Mesothelial cell of epicardium (in vitro differentiated cells): Measurements from ENCODE around the gene IL21R. TPM values are rescaled to one million over a fixed set of nuclear protein-coding genes. Genes with fewer than 3 reads are reported as not detected.
"Not testable (repeated sequence)": the region's sequence is repeated elsewhere in the genome, so short reads cannot be mapped to it uniquely, and the experiment has no call there.

Source experiments
- DNase-seq, 2 experiments: peaks; one replicate each; pipeline ENCODE4 v3.0.0; 2021; ENCODE audit warnings: low spot score in 2 of 2; ENCODE audit not compliant: unreplicated experiment in 2 of 2
- H3K27ac Mint-ChIP-seq: 2 replicates; pipeline ENCODE4 v1.8.0; 2021; ENCODE audit warnings: mixed read lengths
- H3K27me3 Mint-ChIP-seq: 2 replicates; pipeline ENCODE4 v1.8.0; 2021; ENCODE audit warnings: low read depth, mixed read lengths
- H3K36me3 Mint-ChIP-seq: 2 replicates; pipeline ENCODE4 v1.8.0; 2021; ENCODE audit warnings: mixed read lengths
- H3K4me1 Mint-ChIP-seq: 2 replicates; pipeline ENCODE4 v1.8.0; 2021; ENCODE audit warnings: mixed read lengths
- H3K4me3 Mint-ChIP-seq: 2 replicates; pipeline ENCODE4 v1.8.0; 2021; ENCODE audit warnings: mild to moderate bottlenecking, moderate library complexity, mixed read lengths
- H3K9me3 Mint-ChIP-seq: 2 replicates; pipeline ENCODE4 v1.8.0; 2021; ENCODE audit warnings: mixed read lengths
- total RNA-seq: library from RNA; stranded (reverse); gene quantifications from 3 replicates; pipeline ENCODE4 v1.2.1, GENCODE V29; 2021
- TF ChIP-seq, protein P1 (sequence below): fragments of 200-600 bp; sonication (generic); IDR thresholded peaks from one replicate; pipeline ENCODE4 v1.5.0; 2021; ENCODE audit warnings: antibody characterized with exemption; ENCODE audit not compliant: unreplicated experiment

IL21R gene
- total RNA-seq, 1 donor from 2014 or later = 0.22 TPM

DNA sequence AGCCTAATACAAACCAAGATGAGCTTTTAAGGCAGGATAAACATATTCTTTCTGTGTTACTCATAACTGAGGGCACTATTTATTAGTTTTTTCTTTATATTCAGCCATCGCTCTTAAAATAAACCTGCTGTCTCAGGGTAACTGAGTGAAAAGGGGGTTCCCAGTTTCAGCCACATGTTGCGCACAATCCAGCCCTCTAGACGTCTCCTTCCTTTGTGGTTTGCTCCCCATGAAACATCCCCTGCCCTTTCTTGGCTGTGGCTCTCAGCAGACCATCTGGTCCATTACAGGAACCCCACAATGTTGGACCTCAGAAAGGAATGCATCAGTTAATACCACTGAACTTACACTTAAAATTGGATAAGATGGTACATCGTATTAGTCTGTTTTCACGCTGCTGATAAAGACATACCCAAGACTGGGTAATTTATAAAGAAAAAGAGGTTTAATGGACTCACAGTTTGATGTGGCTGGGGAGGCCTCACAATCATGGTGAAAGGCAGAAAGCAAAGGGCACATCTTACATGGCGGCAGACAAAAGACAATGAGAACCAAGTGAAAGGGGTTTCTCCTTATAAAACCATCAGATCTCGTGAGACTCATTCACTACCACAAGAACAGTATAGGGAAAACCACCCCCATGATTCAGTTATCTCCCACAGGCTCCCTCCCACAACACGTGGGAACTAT lies 12.6 kb upstream of the IL21R start:
- Mint-ChIP-seq H3K4me1 (no peaks in the 10 kb centered on the region), H3K27ac (no peak overlapping the region), H3K9me3 (peaks cover 34% of the 10 kb centered on the region), H3K4me3 (no peak overlapping the region), H3K36me3 (no peaks in the 10 kb centered on the region), H3K27me3 (peaks cover 28% of the 10 kb centered on the region)
- TF ChIP-seq, protein P1, sequence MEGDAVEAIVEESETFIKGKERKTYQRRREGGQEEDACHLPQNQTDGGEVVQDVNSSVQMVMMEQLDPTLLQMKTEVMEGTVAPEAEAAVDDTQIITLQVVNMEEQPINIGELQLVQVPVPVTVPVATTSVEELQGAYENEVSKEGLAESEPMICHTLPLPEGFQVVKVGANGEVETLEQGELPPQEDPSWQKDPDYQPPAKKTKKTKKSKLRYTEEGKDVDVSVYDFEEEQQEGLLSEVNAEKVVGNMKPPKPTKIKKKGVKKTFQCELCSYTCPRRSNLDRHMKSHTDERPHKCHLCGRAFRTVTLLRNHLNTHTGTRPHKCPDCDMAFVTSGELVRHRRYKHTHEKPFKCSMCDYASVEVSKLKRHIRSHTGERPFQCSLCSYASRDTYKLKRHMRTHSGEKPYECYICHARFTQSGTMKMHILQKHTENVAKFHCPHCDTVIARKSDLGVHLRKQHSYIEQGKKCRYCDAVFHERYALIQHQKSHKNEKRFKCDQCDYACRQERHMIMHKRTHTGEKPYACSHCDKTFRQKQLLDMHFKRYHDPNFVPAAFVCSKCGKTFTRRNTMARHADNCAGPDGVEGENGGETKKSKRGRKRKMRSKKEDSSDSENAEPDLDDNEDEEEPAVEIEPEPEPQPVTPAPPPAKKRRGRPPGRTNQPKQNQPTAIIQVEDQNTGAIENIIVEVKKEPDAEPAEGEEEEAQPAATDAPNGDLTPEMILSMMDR = no peak
- DNase-seq = no peak

DNA sequence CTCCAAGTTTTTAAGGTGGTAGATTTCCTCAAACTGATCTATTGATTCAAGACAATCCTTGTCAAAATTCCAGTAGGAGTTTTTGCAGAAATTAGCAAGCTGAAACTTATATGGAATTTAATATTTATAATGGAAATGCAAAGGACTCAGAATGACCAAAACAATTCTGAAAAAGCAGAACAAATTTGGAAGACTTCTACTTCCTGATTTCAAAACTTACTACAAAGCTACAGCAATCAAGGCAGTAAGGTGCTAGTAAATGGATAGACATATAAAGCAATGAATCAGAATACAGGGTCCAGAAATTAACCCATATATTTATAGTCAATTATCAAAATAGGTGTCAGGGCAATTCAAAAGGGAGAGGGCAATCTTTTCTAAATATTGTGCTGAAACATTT lies 11.8 kb upstream of the IL21R start:
- Mint-ChIP-seq H3K27me3 (peaks cover 27% of the 10 kb centered on the region), H3K4me1 (no peaks in the 10 kb centered on the region), H3K4me3 (no peak overlapping the region)

DNA sequence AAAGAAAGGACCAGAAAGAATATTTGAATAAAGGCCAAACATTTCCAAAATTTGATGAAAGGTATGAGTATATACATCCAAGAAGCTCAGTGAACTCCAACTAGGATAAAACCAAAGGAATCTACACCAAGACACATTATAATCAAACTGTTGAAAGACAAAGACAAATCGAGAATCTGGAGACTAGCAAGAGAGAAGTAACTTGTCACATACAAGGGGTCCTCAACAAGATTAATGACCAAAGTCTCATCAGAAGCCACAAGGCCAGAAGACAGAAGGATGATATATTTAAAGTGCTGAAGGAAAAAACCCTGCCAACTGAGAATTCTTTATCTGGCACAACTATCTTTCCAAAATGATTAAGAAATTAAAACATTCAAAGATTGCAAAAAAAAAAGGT lies 9.3 kb upstream of the IL21R start:
- H3K36me3 Mint-ChIP-seq = no peaks in the 10 kb centered on the region
- TF ChIP-seq, protein P1 = no peak
- H3K27ac Mint-ChIP-seq = no peak overlapping the region
- peaks cover 24% of the 10 kb centered on the region for H3K27me3 Mint-ChIP-seq
- peaks cover 41% of the 10 kb centered on the region for H3K9me3 Mint-ChIP-seq
- H3K4me3 Mint-ChIP-seq = no peak overlapping the region
- no peaks in the 10 kb centered on the region for H3K4me1 Mint-ChIP-seq
- DNase-seq = no peak

More for the DNA sequence above, 11.8 kb upstream of the IL21R start:
- peaks cover 36% of the 10 kb centered on the region for H3K9me3 Mint-ChIP-seq
- no peaks in the 10 kb centered on the region for H3K36me3 Mint-ChIP-seq
- DNase-seq = no peak
- H3K27ac Mint-ChIP-seq = no peak overlapping the region
- TF ChIP-seq, protein P1 = no peak

DNA sequence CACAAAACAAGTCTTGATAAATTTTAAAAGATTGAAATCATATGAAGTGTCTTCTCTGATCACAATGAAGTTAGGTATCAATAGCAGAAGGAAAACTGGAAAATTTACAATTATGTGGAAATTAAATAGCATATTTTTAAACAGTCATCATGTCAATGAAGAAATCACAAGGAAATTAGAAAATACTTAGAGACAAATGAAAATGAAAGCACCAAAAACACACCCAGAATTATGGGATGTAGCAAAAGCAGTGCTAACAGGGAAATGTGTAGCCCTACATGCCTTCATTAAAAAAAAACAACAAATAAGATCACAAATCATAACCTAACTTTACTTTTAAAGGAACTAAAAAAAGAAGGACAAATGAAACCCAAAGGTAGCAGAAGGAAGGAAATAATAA lies 7.5 kb upstream of the IL21R start:
- no peak for DNase-seq
- Mint-ChIP-seq H3K27me3 (peaks cover 13% of the 10 kb centered on the region), H3K4me3 (no peak overlapping the region), H3K4me1 (no peaks in the 10 kb centered on the region), H3K27ac (no peak overlapping the region), H3K9me3 (peaks cover 41% of the 10 kb centered on the region), H3K36me3 (no peaks in the 10 kb centered on the region)
- TF ChIP-seq, protein P1 = no peak

DNA sequence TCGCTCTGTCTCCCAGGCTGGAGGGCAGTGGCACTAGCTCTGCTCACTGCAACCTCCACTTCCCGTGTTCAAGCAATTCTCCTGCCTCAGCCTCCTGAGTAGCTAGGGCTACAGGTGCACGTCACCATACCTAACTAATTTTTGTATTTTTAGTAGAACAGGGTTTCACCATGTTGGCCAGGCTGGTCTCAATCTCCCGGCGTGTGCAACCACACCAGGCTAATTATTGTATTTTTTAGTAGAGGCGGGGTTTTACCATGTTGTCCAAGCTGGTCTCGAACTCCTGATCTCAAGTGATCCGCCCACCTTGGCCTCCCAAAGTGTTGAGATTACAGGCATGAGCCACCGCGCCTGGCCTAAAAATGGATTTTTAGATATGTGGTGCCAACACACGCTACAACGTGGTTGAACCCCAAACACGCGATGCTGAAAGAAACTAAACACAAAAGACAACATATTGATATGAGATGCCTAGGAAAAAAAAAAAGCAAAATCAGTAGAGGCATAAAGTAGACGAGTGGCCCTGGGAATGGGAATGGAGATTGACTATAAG lies 3.6 kb upstream of the IL21R start:
- H3K36me3 Mint-ChIP-seq, DNase-seq, H3K27ac Mint-ChIP-seq, H3K4me3 Mint-ChIP-seq, H3K4me1 Mint-ChIP-seq: not testable (repeated sequence)
- H3K27me3 Mint-ChIP-seq = peaks cover 18% of the 10 kb centered on the region
- peaks cover 27% of the 10 kb centered on the region for H3K9me3 Mint-ChIP-seq
